Activated naive CD8-positive, alpha-beta T cell treated with anti-CD3 and anti-CD28 coated beads for 36 hours (primary cell): Measurements from ENCODE around the gene RTL9. TPM values are rescaled to one million over a fixed set of nuclear protein-coding genes. Genes with fewer than 3 reads are reported as not detected.
"Not testable (repeated sequence)": the region's sequence is repeated elsewhere in the genome, so short reads cannot be mapped to it uniquely, and the experiment has no call there.

Experiments
- DNase-seq: peaks from one replicate; pipeline ENCODE4 v3.0.0; 2021
- H3K27ac Mint-ChIP-seq: one replicate; pipeline ENCODE4 v1.8.0; 2022; ENCODE audit warnings: mild to moderate bottlenecking, moderate library complexity, mixed read lengths
- H3K27me3 Mint-ChIP-seq: one replicate; pipeline ENCODE4 v1.8.0; 2022; ENCODE audit warnings: mild to moderate bottlenecking, mixed read lengths
- H3K36me3 Mint-ChIP-seq: one replicate; pipeline ENCODE4 v1.8.0; 2021; ENCODE audit warnings: mild to moderate bottlenecking, mixed read lengths
- H3K4me1 Mint-ChIP-seq: one replicate; pipeline ENCODE4 v1.8.0; 2021; ENCODE audit warnings: mixed read lengths
- H3K4me3 Mint-ChIP-seq: one replicate; pipeline ENCODE4 v1.8.0; 2022; ENCODE audit warnings: mild to moderate bottlenecking, moderate library complexity, mixed read lengths
- H3K9me3 Mint-ChIP-seq: one replicate; pipeline ENCODE4 v1.8.0; 2022; ENCODE audit warnings: mixed read lengths
- total RNA-seq, 2 experiments: library from RNA; stranded (reverse); gene quantifications; one replicate each; pipeline ENCODE4 v1.2.3, GENCODE V29; 2021

The RTL9 gene
- total RNA-seq, 2 experiments from 2014 or later: not detected

GRCh38 chrX:110391086-110391485, 32.4 kb downstream of the RTL9 start:
- peaks cover 5% of the 10 kb centered on the region for H3K27me3 Mint-ChIP-seq
- H3K36me3 Mint-ChIP-seq: no peaks in the 10 kb centered on the region
- no peaks in the 10 kb centered on the region for H3K4me1 Mint-ChIP-seq
- H3K4me3 Mint-ChIP-seq: no peak overlapping the region
- H3K27ac Mint-ChIP-seq: no peak overlapping the region
- no peaks in the 10 kb centered on the region for H3K9me3 Mint-ChIP-seq
- DNase-seq: no peak

GRCh38 chrX:110394651-110395050, 36.0 kb downstream of the RTL9 start:
- no peak for DNase-seq
- no peaks in the 10 kb centered on the region for H3K4me1 Mint-ChIP-seq
- peaks cover 4% of the 10 kb centered on the region for H3K27me3 Mint-ChIP-seq
- no peak overlapping the region for H3K27ac Mint-ChIP-seq
- H3K9me3 Mint-ChIP-seq: no peaks in the 10 kb centered on the region
- no peaks in the 10 kb centered on the region for H3K36me3 Mint-ChIP-seq
- no peak overlapping the region for H3K4me3 Mint-ChIP-seq

GRCh38 chrX:110395877-110396276, 37.2 kb downstream of the RTL9 start:
- H3K27me3 Mint-ChIP-seq: peaks cover 3% of the 10 kb centered on the region
- no peaks in the 10 kb centered on the region for H3K4me1 Mint-ChIP-seq
- no peak for DNase-seq
- no peak overlapping the region for H3K27ac Mint-ChIP-seq
- H3K4me3 Mint-ChIP-seq: no peak overlapping the region
- H3K36me3 Mint-ChIP-seq: no peaks in the 10 kb centered on the region
- H3K9me3 Mint-ChIP-seq: no peaks in the 10 kb centered on the region

- H3K27ac Mint-ChIP-seq: no peak overlapping the region
- H3K4me1 Mint-ChIP-seq: no peaks in the 10 kb centered on the region
- H3K9me3 Mint-ChIP-seq: no peaks in the 10 kb centered on the region
- H3K27me3 Mint-ChIP-seq: peaks cover 6% of the 10 kb centered on the region
- H3K4me3 Mint-ChIP-seq: no peak overlapping the region
- no peaks in the 10 kb centered on the region for H3K36me3 Mint-ChIP-seq
- DNase-seq: no peak
Measured at GRCh38 chrX:110396735-110397134, 38.1 kb downstream of the RTL9 start.

- Mint-ChIP-seq H3K27ac (no peak overlapping the region), H3K4me1 (no peaks in the 10 kb centered on the region), H3K36me3 (no peaks in the 10 kb centered on the region), H3K4me3 (no peak overlapping the region), H3K27me3 (peaks cover 6% of the 10 kb centered on the region), H3K9me3 (no peaks in the 10 kb centered on the region)
- DNase-seq: no peak
Measured at GRCh38 chrX:110397339-110397738, 38.7 kb downstream of the RTL9 start.

- no peak overlapping the region for H3K27ac Mint-ChIP-seq
- no peaks in the 10 kb centered on the region for H3K36me3 Mint-ChIP-seq
- no peaks in the 10 kb centered on the region for H3K9me3 Mint-ChIP-seq
- H3K4me3 Mint-ChIP-seq: no peak overlapping the region
- no peak for DNase-seq
- no peaks in the 10 kb centered on the region for H3K4me1 Mint-ChIP-seq
- H3K27me3 Mint-ChIP-seq: peaks cover 6% of the 10 kb centered on the region
Measured at GRCh38 chrX:110397904-110398303, 39.3 kb downstream of the RTL9 start.

GRCh38 chrX:110399497-110399896, 40.8 kb downstream of the RTL9 start:
- Mint-ChIP-seq H3K27ac (no peak overlapping the region), H3K4me3 (no peak overlapping the region), H3K36me3 (no peaks in the 10 kb centered on the region), H3K4me1 (no peaks in the 10 kb centered on the region), H3K27me3 (peaks cover 6% of the 10 kb centered on the region), H3K9me3 (no peaks in the 10 kb centered on the region)
- no peak for DNase-seq

- no peak overlapping the region for H3K27ac Mint-ChIP-seq
- H3K4me1 Mint-ChIP-seq: no peaks in the 10 kb centered on the region
- peaks cover 6% of the 10 kb centered on the region for H3K27me3 Mint-ChIP-seq
- DNase-seq: no peak
- no peak overlapping the region for H3K4me3 Mint-ChIP-seq
- H3K36me3 Mint-ChIP-seq: no peaks in the 10 kb centered on the region
- no peaks in the 10 kb centered on the region for H3K9me3 Mint-ChIP-seq
Measured at GRCh38 chrX:110399966-110400365, 41.3 kb downstream of the RTL9 start.

- Mint-ChIP-seq H3K4me1 (no peaks in the 10 kb centered on the region), H3K36me3 (no peaks in the 10 kb centered on the region), H3K4me3 (no peak overlapping the region), H3K9me3 (no peaks in the 10 kb centered on the region), H3K27me3 (peaks cover 6% of the 10 kb centered on the region), H3K27ac (no peak overlapping the region)
- DNase-seq: no peak
Measured at GRCh38 chrX:110401135-110401534, 42.5 kb downstream of the RTL9 start.

- Mint-ChIP-seq H3K27ac (no peak overlapping the region), H3K36me3 (no peaks in the 10 kb centered on the region), H3K4me1 (no peaks in the 10 kb centered on the region), H3K9me3 (no peaks in the 10 kb centered on the region), H3K4me3 (no peak overlapping the region), H3K27me3 (peaks cover 6% of the 10 kb centered on the region)
- DNase-seq: no peak
Measured at GRCh38 chrX:110402091-110402849, 43.6 kb downstream of the RTL9 start.

- Mint-ChIP-seq H3K27ac (no peak overlapping the region), H3K36me3 (no peaks in the 10 kb centered on the region), H3K27me3 (peaks cover 6% of the 10 kb centered on the region), H3K9me3 (no peaks in the 10 kb centered on the region), H3K4me1 (no peaks in the 10 kb centered on the region), H3K4me3 (no peak overlapping the region)
- DNase-seq: no peak
Measured at GRCh38 chrX:110402850-110403221, 44.2 kb downstream of the RTL9 start.

GRCh38 chrX:110403441-110404238, 45.0 kb downstream of the RTL9 start:
- H3K27me3 Mint-ChIP-seq: peaks cover 4% of the 10 kb centered on the region
- H3K9me3 Mint-ChIP-seq: no peaks in the 10 kb centered on the region
- no peak for DNase-seq
- H3K4me3 Mint-ChIP-seq: no peak overlapping the region
- H3K4me1 Mint-ChIP-seq: no peaks in the 10 kb centered on the region
- no peaks in the 10 kb centered on the region for H3K36me3 Mint-ChIP-seq
- no peak overlapping the region for H3K27ac Mint-ChIP-seq

GRCh38 chrX:110404376-110404775, 45.7 kb downstream of the RTL9 start:
- Mint-ChIP-seq H3K4me1 (no peaks in the 10 kb centered on the region), H3K27me3 (peaks cover 3% of the 10 kb centered on the region), H3K27ac (no peak overlapping the region), H3K9me3 (no peaks in the 10 kb centered on the region), H3K36me3 (no peaks in the 10 kb centered on the region), H3K4me3 (no peak overlapping the region)
- DNase-seq: no peak

- H3K4me3 Mint-ChIP-seq, H3K36me3 Mint-ChIP-seq, H3K4me1 Mint-ChIP-seq, DNase-seq, H3K27me3 Mint-ChIP-seq, H3K27ac Mint-ChIP-seq, H3K9me3 Mint-ChIP-seq: not testable (repeated sequence)
Measured at GRCh38 chrX:110406250-110406649, 47.6 kb downstream of the RTL9 start.

- Mint-ChIP-seq H3K36me3 (no peaks in the 10 kb centered on the region), H3K4me3 (no peak overlapping the region), H3K9me3 (no peaks in the 10 kb centered on the region), H3K27me3 (no peaks in the 10 kb centered on the region), H3K27ac (no peak overlapping the region), H3K4me1 (no peaks in the 10 kb centered on the region)
- DNase-seq: no peak
Measured at GRCh38 chrX:110406822-110407221, 48.2 kb downstream of the RTL9 start.
